ENCODE measurements around the gene HCAR1.
"Not testable (repeated sequence)": the region's sequence is repeated elsewhere in the genome, so short reads cannot be mapped to it uniquely, and the experiment has no call there.

DNA sequence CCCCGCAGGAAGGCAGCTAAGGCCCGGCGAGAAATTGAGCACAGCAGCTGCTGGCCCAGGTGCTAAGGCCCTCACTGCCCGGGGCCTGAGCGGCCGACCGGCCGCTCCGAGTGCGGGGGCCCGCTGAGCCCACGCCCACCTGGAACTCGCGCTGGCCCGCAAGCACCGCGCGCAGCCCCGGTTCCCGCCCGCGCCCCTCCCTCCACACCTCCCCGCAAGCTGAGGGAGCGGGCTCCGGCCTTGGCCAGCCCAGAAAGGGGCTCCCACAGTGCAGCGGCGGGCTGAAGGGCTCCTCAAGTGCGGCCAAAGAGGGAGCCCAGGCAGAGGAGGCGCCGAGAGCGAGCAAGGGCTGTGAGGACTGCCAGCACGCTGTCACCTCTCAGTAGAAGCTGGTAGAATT lies 53.9 kb downstream of the HCAR1 start:
- TF ChIP-seq CTCF, EP300, POLR2A (IDR thresholded peaks at IDR 0.05): not testable (repeated sequence)

Measured in suprapubic skin (tissue), 3 donors.